Osteoblast (primary cell): ENCODE data around the gene GGCX. TPM values are rescaled to one million over a fixed set of nuclear protein-coding genes. Genes with fewer than 3 reads are reported as not detected.
A peak's percentile ranks its signal among the peaks of the same experiment; 100 is the strongest.

Experiments
- DNase-seq: peaks from one replicate; pipeline ENCODE4 v3.0.0; 2011; ENCODE audit warnings: low spot score, mixed read lengths; ENCODE audit not compliant: insufficient read length; ENCODE audit errors: missing footprints
- H2AFZ ChIP-seq: 2 replicates; pipeline ENCODE4 v1.6.0; 2011; ENCODE audit warnings: mild to moderate bottlenecking, low read length
- H3K27ac ChIP-seq: 2 replicates; pipeline ENCODE4 v1.5.1; 2011; ENCODE audit warnings: mild to moderate bottlenecking, low read depth, low read length, moderate library complexity
- H3K27me3 ChIP-seq: 2 replicates; pipeline ENCODE4 v1.6.0; 2012; ENCODE audit warnings: mild to moderate bottlenecking, control low read depth, inconsistent platforms, low read length, moderate library complexity; ENCODE audit not compliant: insufficient read depth
- H3K36me3 ChIP-seq: 2 replicates; pipeline ENCODE4 v1.5.1; 2011; ENCODE audit warnings: mild to moderate bottlenecking, low read length, control low read depth, moderate library complexity; ENCODE audit not compliant: insufficient read depth
- H3K4me1 ChIP-seq: 2 replicates; pipeline ENCODE4 v1.5.1; 2011; ENCODE audit warnings: mild to moderate bottlenecking, low read length, control low read depth, moderate library complexity; ENCODE audit not compliant: insufficient read depth
- H3K4me2 ChIP-seq: 2 replicates; pipeline ENCODE4 v1.6.0; 2011; ENCODE audit warnings: mild to moderate bottlenecking, low read length; ENCODE audit not compliant: insufficient read depth
- H3K4me3 ChIP-seq: fragments of 200-600 bp; sonication (generic); 3 replicates; pipeline ENCODE4 v1.5.1; 2012; ENCODE audit warnings: mild to moderate bottlenecking, low read length, inconsistent platforms; ENCODE audit not compliant: insufficient read depth
- H3K79me2 ChIP-seq: 2 replicates; pipeline ENCODE4 v1.6.0; 2012; ENCODE audit warnings: mild to moderate bottlenecking, low read length, control low read depth, inconsistent platforms; ENCODE audit not compliant: insufficient read depth
- H3K9me3 ChIP-seq: 2 replicates; pipeline ENCODE4 v1.5.1; 2011; ENCODE audit warnings: low read depth, low read length, control low read depth
- H4K20me1 ChIP-seq: 2 replicates; pipeline ENCODE4 v1.6.0; 2012; ENCODE audit warnings: mild to moderate bottlenecking, low read length, control low read depth; ENCODE audit not compliant: insufficient read depth
- CTCF ChIP-seq: IDR thresholded peaks from 2 replicates; pipeline ENCODE4 v1.5.1; 2011; ENCODE audit warnings: mild to moderate bottlenecking, low read depth, low read length, moderate library complexity; ENCODE audit errors: extremely low read depth
- total RNA-seq: library from RNA; depleted of rRNA; stranded (reverse); fragments of >200 nt; gene quantifications from 2 replicates; pipeline ENCODE4 v1.2.3, GENCODE V29; 2012

Gene GGCX
- total RNA-seq, 1 donor = 40.9 TPM

- Histone ChIP-seq H3K27ac (peak overlapping the region; percentile 78), H2AFZ (no peak overlapping the region), H3K9me3 (no peaks in the 10 kb centered on the region), H3K36me3 (peaks cover 29% of the 10 kb centered on the region), H3K4me2 (peak overlapping the region; percentile 95), H3K4me3 (peak overlapping the region; percentile 82), H4K20me1 (peaks cover 14% of the 10 kb centered on the region), H3K4me1 (peaks cover 29% of the 10 kb centered on the region), H3K27me3 (no peaks in the 10 kb centered on the region), H3K79me2 (peaks cover 55% of the 10 kb centered on the region)
- peak; percentile 84 for DNase-seq
- no peak for TF ChIP-seq CTCF
Observed at GRCh38 chr2:85596486-85597143, 35.3 kb upstream of the GGCX start.

GRCh38 chr2:85596026-85596333 lies 34.7 kb upstream of the GGCX start:
- Histone ChIP-seq H3K79me2 (peaks cover 53% of the 10 kb centered on the region), H3K27ac (peak overlapping the region; percentile 78), H2AFZ (peak overlapping the region; percentile 79), H4K20me1 (peaks cover 12% of the 10 kb centered on the region), H3K27me3 (no peaks in the 10 kb centered on the region), H3K4me3 (peak overlapping the region; percentile 82), H3K4me1 (peaks cover 29% of the 10 kb centered on the region), H3K9me3 (no peaks in the 10 kb centered on the region), H3K36me3 (peaks cover 29% of the 10 kb centered on the region), H3K4me2 (peak overlapping the region; percentile 95)
- TF ChIP-seq CTCF = no peak
- DNase-seq = peak; percentile 95

- peak within 1 kb of the TSS; percentile 82 for H3K4me3 ChIP-seq
- peak; percentile 99 for DNase-seq
- TF ChIP-seq CTCF = no peak
- H3K27me3 ChIP-seq = no peaks in the 10 kb centered on the region
- peaks cover 34% of the 10 kb centered on the region for H3K4me1 ChIP-seq
- H2AFZ ChIP-seq = peak within 1 kb of the TSS; percentile 79
- peaks cover 53% of the 10 kb centered on the region for H3K79me2 ChIP-seq
- H3K9me3 ChIP-seq = no peaks in the 10 kb centered on the region
- H4K20me1 ChIP-seq = peaks cover 12% of the 10 kb centered on the region
- peaks cover 29% of the 10 kb centered on the region for H3K36me3 ChIP-seq
- peak within 1 kb of the TSS; percentile 95 for H3K4me2 ChIP-seq
- peak within 1 kb of the TSS; percentile 78 for H3K27ac ChIP-seq
Observed at GRCh38 chr2:85595301-85596025, 34.2 kb upstream of the GGCX start, which contains the start of gene RNF181. Gene RNF181 (plus strand): TSS chr2:85595745. CDS start chr2:85595764, 19 bp downstream.

GRCh38 chr2:85594715-85595300 lies 33.5 kb upstream of the GGCX start:
- H4K20me1 ChIP-seq = peaks cover 16% of the 10 kb centered on the region
- H3K9me3 ChIP-seq = no peaks in the 10 kb centered on the region
- peaks cover 53% of the 10 kb centered on the region for H3K79me2 ChIP-seq
- H3K4me1 ChIP-seq = peaks cover 40% of the 10 kb centered on the region
- peaks cover 29% of the 10 kb centered on the region for H3K36me3 ChIP-seq
- no peak for DNase-seq
- peak overlapping the region; percentile 95 for H3K4me2 ChIP-seq
- H3K4me3 ChIP-seq = peak overlapping the region; percentile 82
- H3K27ac ChIP-seq = peak overlapping the region; percentile 78
- TF ChIP-seq CTCF = no peak
- H3K27me3 ChIP-seq = no peaks in the 10 kb centered on the region
- peak overlapping the region; percentile 79 for H2AFZ ChIP-seq
